ENCODE data around the gene WIPF1. TPM values are rescaled to one million over a fixed set of nuclear protein-coding genes. Genes with fewer than 3 reads are reported as not detected.

WIPF1 gene
- total RNA-seq, 1 experiment from 2014 or later, result 0.59 TPM

DNA sequence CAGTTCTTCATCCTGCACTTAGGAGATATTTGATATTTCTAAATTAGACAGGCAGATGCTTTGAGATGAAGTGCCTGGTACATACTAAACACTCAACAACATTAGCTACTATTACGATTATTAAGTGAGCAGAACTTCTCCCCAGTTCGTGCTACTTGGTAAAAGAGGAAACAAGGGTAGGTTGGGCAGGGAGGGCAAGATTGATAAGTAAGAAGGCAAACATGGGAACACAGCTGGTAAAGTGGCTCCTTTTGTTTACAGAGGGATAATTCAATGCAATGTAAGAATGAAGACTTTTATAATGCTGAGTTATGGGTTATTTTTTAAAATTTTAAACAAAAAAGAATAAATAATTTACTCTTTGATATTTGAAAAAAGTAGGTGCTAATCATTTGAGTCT, 15.9 kb upstream of the WIPF1 start:
- Histone ChIP-seq H3K9ac (ENCODE audit: low read length) (no peak overlapping the region), H3K79me2 (ENCODE audit: insufficient read depth, low read length) (no peaks in the 10 kb centered on the region), H3K9me2 (ENCODE audit: insufficient read depth) (no peaks in the 10 kb centered on the region), H3K9me3 (ENCODE audit: control insufficient read depth in 1 of 2, insufficient read depth in 1 of 2, low read depth in 1 of 2, low read length in 2 of 2) (no peaks in the 10 kb centered on the region), H3K4me1 (ENCODE audit: control insufficient read depth in 1 of 2, insufficient read depth in 2 of 2, low read length in 2 of 2) (0 out of 4 replicates have a peak, but pooled peaks cover 0 to 2% of the 10 kb centered on the region in 2 experiments), H2AFZ (ENCODE audit: low read depth, low read length, poor library complexity, severe bottlenecking) (no peak overlapping the region), H3K27me3 (ENCODE audit: insufficient read depth, low read length) (no peaks in the 10 kb centered on the region), H3K27ac (ENCODE audit: low read depth, low read length) (no peak overlapping the region), H4K20me1 (ENCODE audit: insufficient read depth) (no peaks in the 10 kb centered on the region), H3K4me2 (ENCODE audit: low read length) (no peak overlapping the region), H3K4me3 (replicated peaks in 1 of 2; ENCODE audit: low read depth in 1 of 2, low read length in 2 of 2) (no peak overlapping the region), H3K36me3 (ENCODE audit: control insufficient read depth in 1 of 2, insufficient read depth in 2 of 2, low read length in 2 of 2) (no peaks in the 10 kb centered on the region)
- no peak for ATAC-seq
- POLR2A ChIA-PET, result no interaction called here
- CTCF ChIA-PET, result no interaction called here
- intact Hi-C loops (cut with micrococcal nuclease), result no loop called here
- RAD21 ChIA-PET (ENCODE audit: low non-redundant PET in 1 of 2, low total read pairs in 2 of 2, uncharacterized antibody in 2 of 2, unreplicated experiment in 2 of 2), result no interaction called here
- BruUV-seq (replicated peaks), result no TSS peak
- no peak for DNase-seq (ENCODE audit: low read depth, low spot score)
- TF ChIP-seq POLR2AphosphoS5 (IDR thresholded peaks at IDR 0.05; ENCODE audit: low read depth, low read length), result no peak
- TF ChIP-seq YY1 (IDR thresholded peaks at IDR 0.05; ENCODE audit: extremely low read depth, insufficient replicate concordance, low read depth, low read length), result no peak
- no peak for TF ChIP-seq FOSL1 (IDR thresholded peaks at IDR 0.05; ENCODE audit: low read depth)
- no peak for TF ChIP-seq SRF (IDR thresholded peaks at IDR 0.05; ENCODE audit: low read depth)
- TF ChIP-seq JUND (IDR thresholded peaks at IDR 0.05), result no peak
- no peak for TF ChIP-seq EGR1 (IDR thresholded peaks at IDR 0.05; ENCODE audit: low read depth)
- TF ChIP-seq SP1 (IDR thresholded peaks at IDR 0.05; ENCODE audit: low read depth), result no peak
- TF ChIP-seq SIN3A (IDR thresholded peaks at IDR 0.05; ENCODE audit: low read depth), result no peak
- no peak for TF ChIP-seq EZH2phosphoT487 (IDR thresholded peaks at IDR 0.05; ENCODE audit: borderline replicate concordance)
- no peak for TF ChIP-seq RAD21 (IDR thresholded peaks at IDR 0.05; ENCODE audit: low read depth)
- TF ChIP-seq ZFX (IDR thresholded peaks at IDR 0.05), result no peak
- no peak for TF ChIP-seq POLR2A (IDR thresholded peaks at IDR 0.05; ENCODE audit: borderline replicate concordance, extremely low read depth, insufficient read depth, insufficient read length)
- TF ChIP-seq REST (IDR thresholded peaks at IDR 0.05; ENCODE audit: low read depth), result no peak
- TF ChIP-seq, protein P1, sequence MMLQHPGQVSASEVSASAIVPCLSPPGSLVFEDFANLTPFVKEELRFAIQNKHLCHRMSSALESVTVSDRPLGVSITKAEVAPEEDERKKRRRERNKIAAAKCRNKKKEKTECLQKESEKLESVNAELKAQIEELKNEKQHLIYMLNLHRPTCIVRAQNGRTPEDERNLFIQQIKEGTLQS (IDR thresholded peaks at IDR 0.05), result no peak

All from HCT116 (cell line).